Measurements from ENCODE around the gene MCFD2. TPM values are rescaled to one million over a fixed set of nuclear protein-coding genes. Genes with fewer than 3 reads are reported as not detected.

The MCFD2 gene
- total RNA-seq, 4 donors from 2014 or later, result 21.5 to 60.4 (median 49.2) TPM

DNA sequence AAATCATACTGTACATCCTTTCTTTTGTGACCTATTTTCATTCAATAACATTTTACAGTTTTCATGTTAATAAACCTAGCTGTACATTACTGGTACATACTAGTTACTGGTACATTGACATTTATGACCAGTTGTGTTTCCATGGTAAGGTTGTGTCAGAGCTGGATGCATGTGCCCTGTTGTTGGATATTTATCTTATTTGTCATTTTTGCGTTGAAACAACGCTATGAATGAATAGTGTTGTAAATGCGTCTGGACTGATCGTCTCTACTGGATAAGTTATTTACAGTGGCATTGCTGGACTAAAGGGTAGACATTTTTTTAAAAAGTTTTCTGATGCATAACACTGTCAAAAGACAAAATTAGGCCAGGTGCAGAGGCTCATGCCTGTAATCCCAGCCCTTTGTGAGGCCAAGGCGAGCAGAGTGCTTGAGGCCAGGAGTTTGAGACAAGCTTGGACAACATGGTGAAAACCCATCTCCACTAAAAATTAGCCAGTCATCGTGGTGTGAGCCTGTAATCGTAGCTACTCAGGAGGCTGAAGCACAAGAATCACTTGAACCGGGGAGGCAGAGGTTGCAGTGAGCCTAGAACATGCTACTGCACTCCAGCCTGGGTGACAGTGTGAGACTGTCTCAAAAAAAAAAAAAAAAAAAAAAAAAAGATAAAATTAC, 40.2 kb downstream of the MCFD2 start:
- TF ChIP-seq POLR2A (IDR thresholded peaks at IDR 0.05), result no peak
- TF ChIP-seq CTCF (IDR thresholded peaks at IDR 0.05), result no peak
- peak in 1 of 3 donors; percentile 17 for DNase-seq
- no peaks in the 10 kb centered on the region for H3K36me3 ChIP-seq
- no peak overlapping the region for H3K27ac ChIP-seq
- no peak overlapping the region for H3K4me3 ChIP-seq
- H3K4me1 ChIP-seq, result peaks cover 0 to 35% (median 3%) of the 10 kb centered on the region in 4 donors
- no peaks in the 10 kb centered on the region for H3K27me3 ChIP-seq
- H3K9me3 ChIP-seq, result no peaks in the 10 kb centered on the region

GRCh38 chr2:46874236-46874929, 41.2 kb downstream of the MCFD2 start:
- peak in 1 of 3 donors; percentile 17 for DNase-seq
- TF ChIP-seq POLR2A (IDR thresholded peaks at IDR 0.05), result no peak
- no peak for TF ChIP-seq CTCF (IDR thresholded peaks at IDR 0.05)
- Histone ChIP-seq H3K36me3 (no peaks in the 10 kb centered on the region), H3K27me3 (no peaks in the 10 kb centered on the region), H3K27ac (peak overlapping the region in 2 of 4 donors; percentile 37 to 54), H3K4me1 (peaks cover 0 to 35% (median 3%) of the 10 kb centered on the region in 4 donors), H3K9me3 (no peaks in the 10 kb centered on the region), H3K4me3 (no peak overlapping the region)

DNA sequence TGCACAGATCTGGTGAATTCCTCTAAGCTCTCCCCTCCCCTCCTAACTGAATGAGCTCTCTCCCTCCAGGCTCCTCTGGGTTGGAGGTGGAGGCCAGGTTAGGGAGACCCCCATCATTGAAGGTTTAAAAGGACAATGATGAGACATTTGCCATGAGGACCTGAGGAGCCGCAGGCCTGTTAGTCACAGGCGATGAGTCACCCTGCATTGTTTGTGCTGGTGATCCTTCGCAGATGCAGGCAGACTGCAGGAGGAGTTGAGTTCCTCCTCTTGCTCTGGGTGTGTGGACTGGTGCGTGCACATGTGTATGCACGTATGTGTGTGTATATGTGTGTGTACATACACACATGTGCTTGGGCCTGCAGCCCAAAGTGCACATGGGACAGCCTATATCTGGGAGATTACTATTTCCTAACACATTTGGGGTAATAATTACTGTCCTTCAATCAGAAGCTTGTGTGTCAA, 42.0 kb downstream of the MCFD2 start:
- Histone ChIP-seq H3K27ac (peak overlapping the region in 3 of 4 donors; percentile 27 to 54 (median 37)), H3K27me3 (no peaks in the 10 kb centered on the region), H3K9me3 (no peaks in the 10 kb centered on the region), H3K4me3 (no peak overlapping the region), H3K4me1 (peaks cover 0 to 35% (median 3%) of the 10 kb centered on the region in 4 donors), H3K36me3 (no peaks in the 10 kb centered on the region)
- peak; percentile 27 to 91 (median 73) for DNase-seq
- TF ChIP-seq CTCF (IDR thresholded peaks at IDR 0.05) (no peak), POLR2A (IDR thresholded peaks at IDR 0.05) (no peak)

GRCh38 chr2:46872902-46873603, 42.6 kb downstream of the MCFD2 start:
- Histone ChIP-seq H3K27me3 (no peaks in the 10 kb centered on the region), H3K4me3 (no peak overlapping the region), H3K36me3 (no peaks in the 10 kb centered on the region), H3K9me3 (no peaks in the 10 kb centered on the region), H3K4me1 (peaks cover 0 to 35% (median 3%) of the 10 kb centered on the region in 4 donors), H3K27ac (peak overlapping the region in 3 of 4 donors; percentile 27 to 54 (median 37))
- TF ChIP-seq CTCF (IDR thresholded peaks at IDR 0.05) (no peak), POLR2A (IDR thresholded peaks at IDR 0.05) (no peak)
- peak in 1 of 3 donors; percentile 30 for DNase-seq

- no peak overlapping the region for H3K4me3 ChIP-seq
- no peaks in the 10 kb centered on the region for H3K27me3 ChIP-seq
- DNase-seq, result peak in 1 of 3 donors; percentile 33
- H3K9me3 ChIP-seq, result no peaks in the 10 kb centered on the region
- H3K36me3 ChIP-seq, result no peaks in the 10 kb centered on the region
- H3K4me1 ChIP-seq, result peaks cover 0 to 28% (median 2%) of the 10 kb centered on the region in 4 donors
- TF ChIP-seq CTCF (IDR thresholded peaks at IDR 0.05), result no peak
- TF ChIP-seq POLR2A (IDR thresholded peaks at IDR 0.05), result no peak
- no peak overlapping the region for H3K27ac ChIP-seq
Measured at GRCh38 chr2:46871976-46872381, 43.6 kb downstream of the MCFD2 start.
